Suprapubic skin (tissue), 4 donors: Measurements from ENCODE around the gene ARL4D. TPM values are rescaled to one million over a fixed set of nuclear protein-coding genes. Genes with fewer than 3 reads are reported as not detected.
A peak's percentile ranks its signal among the peaks of the same experiment; 100 is the strongest.

ENCODE experiments used
- DNase-seq, 2 donors: peaks; one replicate each; pipeline ENCODE4 v3.0.0-alpha.2; 2019; ENCODE audit warnings: low spot score in 2 of 2
- H3K27ac ChIP-seq: fragments of 200-600 bp; sonication (generic); one replicate; pipeline ENCODE4 v1.5.1; 2019
- H3K27me3 ChIP-seq: fragments of 200-600 bp; sonication (generic); one replicate; pipeline ENCODE4 v1.5.1; 2019
- H3K36me3 ChIP-seq: fragments of 200-600 bp; sonication (generic); one replicate; pipeline ENCODE4 v1.5.1; 2019
- H3K4me1 ChIP-seq: fragments of 200-600 bp; sonication (generic); one replicate; pipeline ENCODE4 v1.5.1; 2019
- H3K4me3 ChIP-seq: fragments of 200-600 bp; sonication (generic); one replicate; pipeline ENCODE4 v1.5.1; 2019; ENCODE audit warnings: mild to moderate bottlenecking
- H3K9me3 ChIP-seq: fragments of 200-600 bp; sonication (generic); one replicate; pipeline ENCODE4 v1.5.1; 2019
- CTCF ChIP-seq, 2 donors: fragments of 200-600 bp in 1 of 2; fragments of 450-650 bp in 1 of 2; sonication (generic) in 1 of 2; IDR thresholded peaks; one replicate each; pipeline ENCODE4 v1.5.1; 2016 to 2019; ENCODE audit warnings: antibody characterized with exemption in 2 of 2, mild to moderate bottlenecking in 1 of 2, moderate library complexity in 1 of 2
- EP300 ChIP-seq: sonication (generic); formaldehyde crosslinking; IDR thresholded peaks from one replicate; pipeline ENCODE4 v1.6.1; 2017; ENCODE audit warnings: antibody characterized with exemption
- POLR2A ChIP-seq, 2 donors: fragments of 450-650 bp; IDR thresholded peaks; one replicate each; pipeline ENCODE4 v1.6.1; 2017; ENCODE audit warnings: antibody characterized with exemption in 2 of 2, mild to moderate bottlenecking in 2 of 2, moderate library complexity in 2 of 2
- POLR2AphosphoS5 ChIP-seq, 3 donors: sonication (generic); formaldehyde crosslinking; IDR thresholded peaks; one replicate each; pipeline ENCODE4 v1.6.1; 2017; ENCODE audit warnings: antibody characterized with exemption in 3 of 3
- WGBS: methylation state at CpG from one replicate; pipeline ENCODE4 v1.1.5; 2018; 5-methylcytosine and 5-hydroxymethylcytosine counted together
- total RNA-seq, 4 donors: library from RNA; depleted of rRNA; stranded (reverse); fragments of >200 nt; gene quantifications; one replicate each; pipeline ENCODE4 v1.1.0, GENCODE V29; 2016

ARL4D gene
- total RNA-seq, 4 donors from 2014 or later = 26.7 to 50.9 (median 32.2) TPM

- 89% methylated on average over 5 of the region's 5 CpGs for WGBS
- no peak overlapping the region for H3K4me3 ChIP-seq
- H3K36me3 ChIP-seq = no peaks in the 10 kb centered on the region
- TF ChIP-seq CTCF (IDR thresholded peaks at IDR 0.05) = no peak
- no peak for TF ChIP-seq POLR2A (IDR thresholded peaks at IDR 0.05)
- no peak for TF ChIP-seq EP300
- no peak for TF ChIP-seq POLR2AphosphoS5 (IDR thresholded peaks at IDR 0.05)
- H3K4me1 ChIP-seq = peaks cover 45% of the 10 kb centered on the region
- no peaks in the 10 kb centered on the region for H3K9me3 ChIP-seq
- no peak for DNase-seq
- no peaks in the 10 kb centered on the region for H3K27me3 ChIP-seq
- H3K27ac ChIP-seq = no peak overlapping the region
These were observed 5.1 kb downstream of the ARL4D start for GRCh38 chr17:43403846-43404245.

- no peaks in the 10 kb centered on the region for H3K9me3 ChIP-seq
- H3K27ac ChIP-seq = no peak overlapping the region
- no peaks in the 10 kb centered on the region for H3K36me3 ChIP-seq
- no peaks in the 10 kb centered on the region for H3K27me3 ChIP-seq
- peaks cover 48% of the 10 kb centered on the region for H3K4me1 ChIP-seq
- TF ChIP-seq CTCF (IDR thresholded peaks at IDR 0.05) (no peak), POLR2AphosphoS5 (IDR thresholded peaks at IDR 0.05) (no peak), EP300 (no peak)
- H3K4me3 ChIP-seq = no peak overlapping the region
- no peak for DNase-seq
These were observed 7.1 kb downstream of the ARL4D start for GRCh38 chr17:43405861-43406260.

- Histone ChIP-seq H3K27ac (no peak overlapping the region), H3K4me3 (no peak overlapping the region), H3K27me3 (no peaks in the 10 kb centered on the region), H3K4me1 (peaks cover 48% of the 10 kb centered on the region), H3K36me3 (no peaks in the 10 kb centered on the region), H3K9me3 (no peaks in the 10 kb centered on the region)
- TF ChIP-seq POLR2AphosphoS5 (IDR thresholded peaks at IDR 0.05) = no peak
- TF ChIP-seq CTCF (IDR thresholded peaks at IDR 0.05) = no peak
- TF ChIP-seq EP300 = no peak
- TF ChIP-seq POLR2A (IDR thresholded peaks at IDR 0.05) = no peak
- WGBS = 79% methylated on average over 10 of the region's 10 CpGs
- DNase-seq = no peak
These were observed 8.2 kb downstream of the ARL4D start for GRCh38 chr17:43406676-43407645.

GRCh38 chr17:43409131-43409530 lies 10.3 kb downstream of the ARL4D start:
- DNase-seq = no peak
- Histone ChIP-seq H3K9me3 (no peaks in the 10 kb centered on the region), H3K27me3 (no peaks in the 10 kb centered on the region), H3K4me1 (peaks cover 34% of the 10 kb centered on the region), H3K27ac (no peak overlapping the region), H3K36me3 (no peaks in the 10 kb centered on the region), H3K4me3 (no peak overlapping the region)
- 63% methylated on average over 3 of the region's 3 CpGs for WGBS
- TF ChIP-seq CTCF (IDR thresholded peaks at IDR 0.05) (no peak), EP300 (no peak), POLR2AphosphoS5 (IDR thresholded peaks at IDR 0.05) (no peak), POLR2A (IDR thresholded peaks at IDR 0.05) (no peak)

GRCh38 chr17:43410557-43411368 lies 12.0 kb downstream of the ARL4D start:
- Histone ChIP-seq H3K27ac (peak overlapping the region; percentile 41), H3K4me3 (no peak overlapping the region), H3K27me3 (no peaks in the 10 kb centered on the region), H3K36me3 (no peaks in the 10 kb centered on the region), H3K9me3 (no peaks in the 10 kb centered on the region), H3K4me1 (peaks cover 32% of the 10 kb centered on the region)
- TF ChIP-seq CTCF (IDR thresholded peaks at IDR 0.05) (no peak), EP300 (no peak), POLR2A (IDR thresholded peaks at IDR 0.05) (no peak), POLR2AphosphoS5 (IDR thresholded peaks at IDR 0.05) (no peak)
- no peak for DNase-seq
- 62% methylated on average over 6 of the region's 6 CpGs for WGBS
